Transverse colon (tissue), 4 donors: ENCODE results near the gene MED17. TPM values are rescaled to one million over a fixed set of nuclear protein-coding genes. Genes with fewer than 3 reads are reported as not detected.
"Not testable (repeated sequence)": the region's sequence is repeated elsewhere in the genome, so short reads cannot be mapped to it uniquely, and the experiment has no call there.

Experiments
- DNase-seq: peaks from one replicate; pipeline ENCODE4 v3.0.0-alpha.2; 2019
- H3K27ac ChIP-seq, 4 donors: fragments of 200-600 bp; sonication (generic); 2 replicates each; pipeline ENCODE4 v1.5.1; 2016 to 2018; ENCODE audit warnings: inconsistent platforms in 4 of 4
- H3K27me3 ChIP-seq: fragments of 200-600 bp; sonication (generic); 2 replicates; pipeline ENCODE4 v1.5.1; 2017; ENCODE audit warnings: inconsistent platforms
- H3K36me3 ChIP-seq, 4 donors: fragments of 200-600 bp; sonication (generic); 2 replicates each; pipeline ENCODE4 v1.5.1; 2017 to 2019; ENCODE audit warnings: inconsistent platforms in 4 of 4
- H3K4me1 ChIP-seq, 4 donors: fragments of 200-600 bp; sonication (generic); 2 replicates each; pipeline ENCODE4 v1.5.1; 2017 to 2020; ENCODE audit warnings: inconsistent platforms in 4 of 4
- H3K4me3 ChIP-seq, 4 donors: fragments of 200-600 bp; sonication (generic); 1 replicate in 1 of 4; 2 replicates in 3 of 4; pipeline versions ENCODE4 v1.5.1 to v1.6.1; 2017 to 2019; ENCODE audit warnings: inconsistent platforms in 4 of 4
- H3K9me3 ChIP-seq, 2 donors: fragments of 200-600 bp; sonication (generic); 2 replicates each; pipeline ENCODE4 v1.5.1; 2017 to 2019; ENCODE audit warnings: inconsistent platforms in 2 of 2
- EP300 ChIP-seq: sonication (generic); formaldehyde crosslinking; IDR thresholded peaks from one replicate; pipeline ENCODE4 v1.6.1; 2017; ENCODE audit warnings: antibody characterized with exemption, low read depth
- POLR2A ChIP-seq: fragments of 450-650 bp; IDR thresholded peaks from one replicate; pipeline ENCODE4 v1.6.1; 2016; ENCODE audit warnings: antibody characterized with exemption, mild to moderate bottlenecking, moderate library complexity
- POLR2AphosphoS5 ChIP-seq, 3 donors: sonication (generic); formaldehyde crosslinking; IDR thresholded peaks; one replicate each; pipeline ENCODE4 v1.6.1; 2016; ENCODE audit warnings: antibody characterized with exemption in 3 of 3
- WGBS, 2 donors: methylation state at CpG; one replicate each; pipeline ENCODE4 v1.1.5; 2018; ENCODE audit warnings: low coverage in 1 of 2; 5-methylcytosine and 5-hydroxymethylcytosine counted together
- in situ Hi-C, 4 donors: fragments of 200-750 bp; cut with MboI; loops; one replicate each; pipeline versions ENCODE4 v1.15.0 to v1.15.1; 2017; ENCODE audit warnings: low sequenced_read_pairs in 3 of 4, low pct_ligation_motif_present in 1 of 4, low pct_unique_long_range_greater_than_20kb in 1 of 4
- intact Hi-C: fragments of 100-400 bp; cut with DNase I; formaldehyde crosslinking; loops from one replicate; pipeline ENCODE4 v1.15.1; 2023; ENCODE audit warnings: low total_unique reads
- total RNA-seq, 4 donors: library from RNA; depleted of rRNA; stranded (reverse); fragments of >200 nt; gene quantifications; one replicate each; pipeline ENCODE4 v1.1.0, GENCODE V29; 2016
- TF ChIP-seq, protein P1 (sequence below), 5 experiments: fragments of 200-600 bp in 3 of 5; fragments of 450-650 bp in 2 of 5; sonication (generic) in 3 of 5; IDR thresholded peaks; 1 replicate in 2 of 5; 2 replicates in 3 of 5; pipeline ENCODE4 v1.5.1; 2016 to 2017; ENCODE audit warnings: antibody characterized with exemption in 5 of 5, inconsistent platforms in 3 of 5, mild to moderate bottlenecking in 2 of 5, moderate library complexity in 1 of 5

The MED17 gene
- total RNA-seq, 4 donors from 2014 or later, result 17.1 to 29.1 (median 25.1) TPM

DNA sequence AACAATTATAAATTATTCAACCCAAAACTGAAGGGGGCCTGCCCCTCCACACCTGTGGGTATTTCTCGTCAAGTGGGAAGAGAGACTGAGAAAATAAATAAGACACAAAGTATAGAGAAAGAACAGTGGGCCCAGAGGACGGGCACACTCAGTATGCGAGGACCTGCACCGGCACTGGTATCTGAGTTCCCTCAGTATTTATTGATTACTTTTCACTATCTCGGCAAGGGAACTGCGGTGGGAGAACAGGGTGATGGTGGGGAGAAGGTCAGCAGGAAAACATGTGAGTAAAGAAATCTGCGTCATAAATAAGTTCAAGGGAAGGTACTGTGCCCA lies 39.4 kb upstream of the MED17 start:
- Histone ChIP-seq H3K27ac (peak overlapping the region; percentile 33 to 98 (median 84)), H3K4me1 (peaks cover 10 to 52% (median 33%) of the 10 kb centered on the region in 4 donors), H3K36me3 (peaks cover 0 to 4% (median 2%) of the 10 kb centered on the region in 4 donors), H3K27me3 (no peaks in the 10 kb centered on the region), H3K9me3 (no peaks in the 10 kb centered on the region), H3K4me3 (no peak overlapping the region)
- TF ChIP-seq POLR2AphosphoS5 (IDR thresholded peaks at IDR 0.05) (no peak), POLR2A (no peak), EP300 (no peak)
- TF ChIP-seq, protein P1, sequence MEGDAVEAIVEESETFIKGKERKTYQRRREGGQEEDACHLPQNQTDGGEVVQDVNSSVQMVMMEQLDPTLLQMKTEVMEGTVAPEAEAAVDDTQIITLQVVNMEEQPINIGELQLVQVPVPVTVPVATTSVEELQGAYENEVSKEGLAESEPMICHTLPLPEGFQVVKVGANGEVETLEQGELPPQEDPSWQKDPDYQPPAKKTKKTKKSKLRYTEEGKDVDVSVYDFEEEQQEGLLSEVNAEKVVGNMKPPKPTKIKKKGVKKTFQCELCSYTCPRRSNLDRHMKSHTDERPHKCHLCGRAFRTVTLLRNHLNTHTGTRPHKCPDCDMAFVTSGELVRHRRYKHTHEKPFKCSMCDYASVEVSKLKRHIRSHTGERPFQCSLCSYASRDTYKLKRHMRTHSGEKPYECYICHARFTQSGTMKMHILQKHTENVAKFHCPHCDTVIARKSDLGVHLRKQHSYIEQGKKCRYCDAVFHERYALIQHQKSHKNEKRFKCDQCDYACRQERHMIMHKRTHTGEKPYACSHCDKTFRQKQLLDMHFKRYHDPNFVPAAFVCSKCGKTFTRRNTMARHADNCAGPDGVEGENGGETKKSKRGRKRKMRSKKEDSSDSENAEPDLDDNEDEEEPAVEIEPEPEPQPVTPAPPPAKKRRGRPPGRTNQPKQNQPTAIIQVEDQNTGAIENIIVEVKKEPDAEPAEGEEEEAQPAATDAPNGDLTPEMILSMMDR (IDR thresholded peaks at IDR 0.05), result no peak
- in situ Hi-C loops (loop anchor here in 2 of 4 donors (25.0 kb wide), 1 partner anchor 743 kb away; the partner anchor contains the start of genes ANKRD49 (in 2 of the 2) and MRE11 (in 2 of the 2)), intact Hi-C loops (no loop called here)
- no peak for DNase-seq
- 28 to 58% methylated on average over 7 of the region's 7 CpGs for WGBS, 2 donors

DNA sequence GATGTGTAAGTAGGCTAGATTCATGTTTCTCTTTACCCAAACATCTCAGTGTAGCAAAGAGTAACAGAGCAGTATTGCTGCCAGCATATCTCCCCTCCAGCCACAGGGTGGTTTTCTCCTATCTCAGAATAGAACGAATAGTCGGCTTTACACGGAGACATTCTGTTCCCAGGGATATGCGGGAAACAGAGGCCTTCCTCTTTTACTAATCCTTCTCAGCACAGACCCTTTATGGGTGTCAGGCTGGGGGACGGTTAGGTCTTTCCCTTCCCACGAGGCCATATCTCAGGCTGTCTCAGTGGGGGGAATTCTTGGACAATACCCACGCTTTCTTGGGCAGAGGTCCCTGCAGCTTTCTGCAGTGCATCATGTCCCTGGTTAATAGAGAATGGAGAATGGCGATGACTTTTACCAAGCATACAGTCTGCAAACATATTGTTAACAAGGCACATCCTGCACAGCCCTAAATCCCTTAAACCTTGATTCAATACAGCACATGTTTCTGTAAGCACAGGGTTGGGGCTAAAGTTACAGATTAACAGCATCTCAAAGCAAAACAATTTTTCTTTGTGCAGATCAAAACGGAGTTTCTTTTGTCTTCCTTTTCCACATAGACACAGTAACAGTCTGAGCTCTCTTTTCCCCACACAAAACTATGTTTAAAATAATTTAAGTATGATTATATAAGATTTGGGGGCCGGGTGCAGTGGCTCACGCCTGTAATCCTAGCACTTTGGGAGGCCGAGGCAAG lies 38.9 kb upstream of the MED17 start:
- Histone ChIP-seq H3K4me1 (peaks cover 6 to 49% (median 29%) of the 10 kb centered on the region in 4 donors), H3K27ac (peak overlapping the region; percentile 33 to 98 (median 84)), H3K4me3 (peak overlapping the region in 1 of 4 donors; percentile 5)
- H3K27me3 ChIP-seq, DNase-seq, H3K9me3 ChIP-seq, H3K36me3 ChIP-seq, intact Hi-C loops: not testable (repeated sequence)
- in situ Hi-C loops, result loop anchor here in 2 of 4 donors (25.0 kb wide), 1 partner anchor 742 kb away; the partner anchor contains the start of genes ANKRD49 (in 2 of the 2) and MRE11 (in 2 of the 2)
- WGBS, 2 donors, result 43 to 51% methylated on average over 4 to 12 of the region's 12 CpGs

DNA sequence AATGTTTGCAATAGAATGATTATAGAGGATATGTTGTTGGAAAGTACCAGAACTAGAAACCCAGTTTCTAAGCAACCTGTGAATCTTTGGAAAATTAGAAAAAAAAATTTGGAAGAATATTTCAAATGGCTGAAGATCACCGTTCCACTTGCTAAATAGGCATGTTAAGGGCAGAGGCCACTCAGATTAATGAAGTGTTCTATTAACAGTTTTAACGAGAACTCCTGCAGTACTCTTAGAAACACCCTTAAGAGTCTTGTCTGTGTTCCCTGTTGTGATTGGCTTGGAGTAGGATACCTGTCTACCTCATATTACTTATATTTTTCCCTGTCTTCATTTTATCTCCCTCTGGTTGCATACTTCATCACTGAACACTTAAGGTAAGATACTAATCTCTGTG lies 38.0 kb upstream of the MED17 start:
- WGBS, 2 donors, result 35 to 56% methylated on average over 2 of the region's 2 CpGs
- H3K27me3 ChIP-seq, result no peaks in the 10 kb centered on the region
- intact Hi-C loops, result no loop called here
- TF ChIP-seq, protein P1 (IDR thresholded peaks at IDR 0.05), result no peak
- TF ChIP-seq EP300, result no peak
- TF ChIP-seq POLR2A, result no peak
- no peak for TF ChIP-seq POLR2AphosphoS5 (IDR thresholded peaks at IDR 0.05)
- in situ Hi-C loops, result loop anchor here in 2 of 4 donors (25.0 kb wide), 1 partner anchor 741 kb away; the partner anchor contains the start of genes ANKRD49 (in 2 of the 2) and MRE11 (in 2 of the 2)
- H3K9me3 ChIP-seq, result no peaks in the 10 kb centered on the region
- no peak for DNase-seq
- H3K36me3 ChIP-seq, result peaks cover 0 to 4% (median 2%) of the 10 kb centered on the region in 4 donors
- no peak overlapping the region for H3K4me3 ChIP-seq
- peaks cover 6 to 49% (median 28%) of the 10 kb centered on the region in 4 donors for H3K4me1 ChIP-seq
- H3K27ac ChIP-seq, result peak overlapping the region in 1 of 4 donors; percentile 98

DNA sequence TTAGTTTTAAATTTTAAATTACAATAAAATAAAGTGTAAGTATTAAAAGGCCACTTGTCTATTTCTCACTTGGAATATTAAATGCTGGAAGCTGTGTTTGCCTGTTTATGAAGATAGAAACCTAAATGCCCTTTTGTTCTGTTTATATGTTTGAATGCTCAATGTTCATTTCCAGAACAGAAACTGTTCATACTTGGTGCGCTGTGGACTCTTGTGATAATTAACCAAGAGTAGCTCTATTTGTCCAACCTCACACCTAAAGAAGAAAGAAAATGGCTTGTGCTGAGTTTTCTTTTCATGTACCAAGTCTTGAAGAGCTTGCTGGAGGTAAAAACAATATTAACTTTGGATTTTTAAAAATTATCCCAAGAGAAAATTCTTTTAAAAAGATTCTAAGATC lies 37.0 kb upstream of the MED17 start:
- H3K4me3 ChIP-seq, result no peak overlapping the region
- H3K27me3 ChIP-seq, result no peaks in the 10 kb centered on the region
- in situ Hi-C loops (loop anchor here in 2 of 4 donors (25.0 kb wide), 1 partner anchor 740 kb away; the partner anchor contains the start of genes ANKRD49 (in 2 of the 2) and MRE11 (in 2 of the 2)), intact Hi-C loops (no loop called here)
- peaks cover 6 to 48% (median 27%) of the 10 kb centered on the region in 4 donors for H3K4me1 ChIP-seq
- H3K27ac ChIP-seq, result peak overlapping the region in 1 of 4 donors; percentile 2
- DNase-seq, result no peak
- WGBS, 2 donors, result 36 to 50% methylated on average over 1 of the region's 1 CpG
- H3K36me3 ChIP-seq, result peaks cover 0 to 4% (median 2%) of the 10 kb centered on the region in 4 donors
- no peak for TF ChIP-seq POLR2A
- TF ChIP-seq POLR2AphosphoS5 (IDR thresholded peaks at IDR 0.05), result no peak
- TF ChIP-seq EP300, result no peak
- TF ChIP-seq, protein P1 (IDR thresholded peaks at IDR 0.05), result no peak
- H3K9me3 ChIP-seq, result no peaks in the 10 kb centered on the region
